K562 (cell line): Measurements from ENCODE around the gene ZNF559. TPM values are rescaled to one million over a fixed set of nuclear protein-coding genes. Genes with fewer than 3 reads are reported as not detected.

Experiments
- ARNT ChIP-seq, 2 experiments: fragments of 450-650 bp; IDR thresholded peaks; 2 replicates each; pipeline ENCODE4 v1.6.1; 2016; ENCODE audit warnings: mild to moderate bottlenecking in 1 of 2
- BRCA1 ChIP-seq, 2 experiments: fragments of 450-650 bp in 1 of 2; sonication (generic) in 1 of 2; formaldehyde crosslinking in 1 of 2; IDR thresholded peaks; 2 replicates each; pipeline versions ENCODE4 v1.5.0 to v1.6.1; 2017 to 2020; ENCODE audit warnings: mild to moderate bottlenecking in 1 of 2, missing genetic modification reagents in 1 of 2
- CXXC5 ChIP-seq: fragments of 250-450 bp; sonication (Bioruptor Pico); IDR thresholded peaks from 2 replicates; pipeline ENCODE4 v1.8.0; 2022; ENCODE audit warnings: inconsistent platforms, mild to moderate bottlenecking, moderate library complexity
- FUS ChIP-seq: fragments of 200-400 bp; formaldehyde crosslinking; optimal IDR thresholded peaks from 2 replicates; pipeline ENCODE3; 2017; ENCODE audit warnings: low read depth, low read length
- JUNB ChIP-seq: fragments of 450-650 bp; formaldehyde crosslinking; conservative IDR thresholded peaks from 2 replicates; pipeline ENCODE4 v1.4.0; 2020; ENCODE audit warnings: mild to moderate bottlenecking
- KLF13 ChIP-seq: fragments of 450-650 bp; IDR thresholded peaks from 2 replicates; pipeline ENCODE4 v1.6.1; 2016; ENCODE audit warnings: missing genetic modification characterization, low read depth, mild to moderate bottlenecking, missing compliant biosample characterization, moderate library complexity, borderline replicate concordance
- NFE2 ChIP-seq: IDR thresholded peaks from 2 replicates; pipeline ENCODE4 v1.6.1; 2014; ENCODE audit warnings: antibody characterized with exemption, low read depth
- POLR2AphosphoS2 ChIP-seq: IDR thresholded peaks from 2 replicates; pipeline ENCODE4 v1.6.1; 2012; ENCODE audit warnings: low read length, improper control_type of control experiment
- POLR2AphosphoS5 ChIP-seq: IDR thresholded peaks from 2 replicates; pipeline ENCODE4 v1.6.1; 2011; ENCODE audit warnings: mild to moderate bottlenecking, low read depth, low read length, moderate library complexity; ENCODE audit not compliant: control insufficient read depth, insufficient read depth
- SAP30 ChIP-seq: fragments of 200-600 bp; sonication (generic); IDR thresholded peaks from 2 replicates; pipeline ENCODE4 v1.6.1; 2012; ENCODE audit warnings: borderline replicate concordance, low read depth, mild to moderate bottlenecking, moderate library complexity, low read length, control low read depth, inconsistent platforms; ENCODE audit not compliant: insufficient read depth, poor library complexity, severe bottlenecking
- SETDB1 ChIP-seq: IDR thresholded peaks from one replicate; pipeline ENCODE4 v1.6.1; 2012; ENCODE audit warnings: low read length, control low read depth, inconsistent platforms
- SMARCA5 ChIP-seq: fragments of 450-650 bp; IDR thresholded peaks from 2 replicates; pipeline ENCODE4 v1.6.1; 2016
- TAF15 ChIP-seq: fragments of 200-400 bp; formaldehyde crosslinking; IDR thresholded peaks from 2 replicates; pipeline ENCODE4 v1.6.1; 2017; ENCODE audit warnings: mild to moderate bottlenecking, low read depth, low read length, moderate library complexity
- TBP ChIP-seq: optimal IDR thresholded peaks from 2 replicates; pipeline ENCODE3; 2011; ENCODE audit warnings: low read depth, low read length, improper control_type of control experiment
- TCFL5 ChIP-seq: fragments of 250-450 bp; sonication (Bioruptor Pico); conservative IDR thresholded peaks from 2 replicates; pipeline ENCODE4 v1.6.1; 2021; ENCODE audit warnings: mild to moderate bottlenecking, moderate library complexity, matching md5 sums
- ZNF408 ChIP-seq: fragments of 250-450 bp; sonication (Bioruptor Pico); IDR thresholded peaks from 2 replicates; pipeline ENCODE4 v1.4.0; 2020; ENCODE audit warnings: low read depth, mild to moderate bottlenecking, moderate library complexity
- ZNF695 ChIP-seq: fragments of 450-650 bp; formaldehyde crosslinking; IDR thresholded peaks from 2 replicates; pipeline ENCODE4 v1.4.0; 2020; ENCODE audit warnings: mild to moderate bottlenecking, moderate library complexity
- ZNF717 ChIP-seq: fragments of 250-450 bp; sonication (Bioruptor Pico); IDR thresholded peaks from 2 replicates; pipeline ENCODE4 v1.5.0; 2021
- ZNF766 ChIP-seq: fragments of 200-800 bp; sonication (Bioruptor generic); conservative IDR thresholded peaks from 2 replicates; pipeline ENCODE4 v1.6.1; 2016; ENCODE audit warnings: missing genetic modification characterization, missing compliant biosample characterization
- polyA plus RNA-seq, 8 experiments: library from polyadenylated mRNA; depleted of rRNA in 4 of 8; stranded (reverse) in 5 of 8; unstranded in 3 of 8; fragments of >200 nt; fragmentation: Nextera tagmentation in 2 of 8; fragmentation: Illumina TruSeq in 1 of 8; extraction: Ambion mirVana in 2 of 8; extraction: Trizol in 1 of 8; gene quantifications; 2 replicates each; pipeline versions ENCODE4 v1.2.1 to v1.2.3, GENCODE V29; 2011 to 2014; ENCODE audit warnings: inconsistent platforms in 1 of 8, missing spikeins in 1 of 8
- total RNA-seq, 7 experiments: library from RNA; depleted of rRNA in 6 of 7; stranded (reverse); fragments of >200 nt in 6 of 7; fragmentation: Illumina TruSeq in 2 of 7; extraction: Trizol in 2 of 7; gene quantifications; 2 replicates each; pipeline versions ENCODE4 v1.2.1 to v1.2.3, GENCODE V29; 2011 to 2021; ENCODE audit warnings: low replicate concordance in 1 of 7
- TF ChIP-seq, protein P1 (sequence below): fragments of 450-650 bp; IDR thresholded peaks from 2 replicates; pipeline ENCODE4 v1.6.1; 2016; ENCODE audit warnings: antibody characterized with exemption
- TF ChIP-seq, protein P2 (sequence below), 2 experiments: fragments of 450-650 bp in 1 of 2; IDR thresholded peaks; 2 replicates each; pipeline ENCODE4 v1.6.1; 2011 to 2017; ENCODE audit warnings: low read depth in 2 of 2, antibody characterized with exemption in 1 of 2, borderline replicate concordance in 1 of 2, low read length in 1 of 2, mild to moderate bottlenecking in 1 of 2, mixed read lengths in 1 of 2; ENCODE audit not compliant: control insufficient read depth in 1 of 2
- TF ChIP-seq, protein P3 (sequence below): fragments of 450-650 bp; IDR thresholded peaks from 2 replicates; pipeline ENCODE4 v1.7.0; 2016; ENCODE audit warnings: borderline replicate concordance

ZNF559 gene
- total and polyA plus RNA-seq, 9 of the 15 experiments (the other 6 are each of a cell fraction or from before 2014, with no cell fraction given): 4.0 to 21.5 (median 11.5) TPM

DNA sequence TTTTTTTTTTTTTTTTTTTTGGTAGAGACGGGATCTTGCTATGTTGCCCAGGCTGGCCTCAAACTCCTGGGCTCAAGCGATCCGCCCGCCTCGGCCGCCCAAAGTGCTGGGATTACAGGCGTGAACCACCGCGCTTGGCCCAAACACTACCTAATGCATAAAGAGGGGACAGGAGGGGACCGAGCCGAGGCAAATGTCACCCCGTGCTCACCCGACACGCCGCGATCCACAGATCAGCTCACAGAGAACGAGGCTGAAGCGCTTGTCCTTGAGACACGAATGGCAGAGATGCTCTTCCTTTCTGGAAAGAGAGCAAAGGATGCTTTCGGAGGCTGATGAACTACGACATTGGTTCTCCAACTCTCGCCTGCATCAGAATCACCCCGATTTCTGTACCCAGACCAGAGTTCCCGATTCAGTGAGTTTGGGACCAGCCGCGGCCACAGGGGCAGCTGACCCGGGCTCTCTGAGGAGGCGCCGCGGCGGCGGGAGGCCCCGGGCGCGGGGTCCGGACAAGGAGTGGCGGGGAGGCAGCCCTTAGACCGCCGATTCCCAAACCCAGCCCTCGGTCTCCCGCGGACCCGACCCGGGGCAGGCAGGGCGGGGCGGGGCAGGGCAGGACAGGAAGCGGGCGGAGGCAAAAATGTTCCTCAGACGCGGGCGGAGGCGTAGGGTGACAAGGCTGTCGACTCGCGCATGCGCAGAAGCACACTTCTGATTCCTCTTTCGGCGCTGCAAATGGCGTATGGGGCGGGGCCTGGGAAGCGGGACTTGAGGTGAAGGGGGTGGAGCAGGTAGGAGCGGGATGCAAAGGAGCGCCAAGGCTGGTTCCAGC lies 14.6 kb upstream of the ZNF559 start, which contains the start of gene ZNF699 (continued):
- TF ChIP-seq, protein P1, sequence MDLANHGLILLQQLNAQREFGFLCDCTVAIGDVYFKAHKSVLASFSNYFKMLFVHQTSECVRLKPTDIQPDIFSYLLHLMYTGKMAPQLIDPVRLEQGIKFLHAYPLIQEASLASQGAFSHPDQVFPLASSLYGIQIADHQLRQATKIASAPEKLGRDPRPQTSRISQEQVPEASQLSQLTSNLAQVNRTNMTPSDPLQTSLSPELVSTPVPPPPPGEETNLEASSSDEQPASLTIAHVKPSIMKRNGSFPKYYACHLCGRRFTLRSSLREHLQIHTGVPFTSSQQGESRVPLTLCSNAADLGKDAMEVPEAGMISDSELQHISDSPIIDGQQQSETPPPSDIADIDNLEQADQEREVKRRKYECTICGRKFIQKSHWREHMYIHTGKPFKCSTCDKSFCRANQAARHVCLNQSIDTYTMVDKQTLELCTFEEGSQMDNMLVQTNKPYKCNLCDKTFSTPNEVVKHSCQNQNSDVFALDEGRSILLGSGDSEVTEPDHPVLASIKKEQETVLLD: peak; percentile 99
- TF ChIP-seq POLR2AphosphoS5 (peak; percentile 43; the same call in 1 of the 2 replicates), ZNF408 (CRISPR knock-in tag) (no peak), FUS (no peak), SAP30 (no peak), ZNF766 (CRISPR knock-in tag) (no peak), ARNT (IDR thresholded peaks at IDR 0.05) (no peak), JUNB (no peak), KLF13 (tag) (no peak), NFE2 (peak; percentile 29), SETDB1 (no peak), TCFL5 (CRISPR knock-in tag) (no peak), POLR2AphosphoS2 (no peak), ZNF695 (CRISPR knock-in tag) (no peak), ZNF717 (CRISPR knock-in tag) (no peak), BRCA1 (IDR thresholded peaks at IDR 0.05) (no peak), BRCA1 (CRISPR knock-in tag; IDR thresholded peaks at IDR 0.05) (0 out of 2 replicates have a peak, but pooled peaks have one; percentile 24), TBP (no peak), SMARCA5 (0 out of 2 replicates have a peak, but pooled peaks have one; percentile 64), TAF15 (no peak), CXXC5 (peak; percentile 37)
- TF ChIP-seq, protein P2, sequence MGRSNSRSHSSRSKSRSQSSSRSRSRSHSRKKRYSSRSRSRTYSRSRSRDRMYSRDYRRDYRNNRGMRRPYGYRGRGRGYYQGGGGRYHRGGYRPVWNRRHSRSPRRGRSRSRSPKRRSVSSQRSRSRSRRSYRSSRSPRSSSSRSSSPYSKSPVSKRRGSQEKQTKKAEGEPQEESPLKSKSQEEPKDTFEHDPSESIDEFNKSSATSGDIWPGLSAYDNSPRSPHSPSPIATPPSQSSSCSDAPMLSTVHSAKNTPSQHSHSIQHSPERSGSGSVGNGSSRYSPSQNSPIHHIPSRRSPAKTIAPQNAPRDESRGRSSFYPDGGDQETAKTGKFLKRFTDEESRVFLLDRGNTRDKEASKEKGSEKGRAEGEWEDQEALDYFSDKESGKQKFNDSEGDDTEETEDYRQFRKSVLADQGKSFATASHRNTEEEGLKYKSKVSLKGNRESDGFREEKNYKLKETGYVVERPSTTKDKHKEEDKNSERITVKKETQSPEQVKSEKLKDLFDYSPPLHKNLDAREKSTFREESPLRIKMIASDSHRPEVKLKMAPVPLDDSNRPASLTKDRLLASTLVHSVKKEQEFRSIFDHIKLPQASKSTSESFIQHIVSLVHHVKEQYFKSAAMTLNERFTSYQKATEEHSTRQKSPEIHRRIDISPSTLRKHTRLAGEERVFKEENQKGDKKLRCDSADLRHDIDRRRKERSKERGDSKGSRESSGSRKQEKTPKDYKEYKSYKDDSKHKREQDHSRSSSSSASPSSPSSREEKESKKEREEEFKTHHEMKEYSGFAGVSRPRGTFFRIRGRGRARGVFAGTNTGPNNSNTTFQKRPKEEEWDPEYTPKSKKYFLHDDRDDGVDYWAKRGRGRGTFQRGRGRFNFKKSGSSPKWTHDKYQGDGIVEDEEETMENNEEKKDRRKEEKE (IDR thresholded peaks at IDR 0.05; ENCODE audit: borderline replicate concordance in 1 of 2, control insufficient read depth in 1 of 2, low read depth in 2 of 2, low read length in 1 of 2): no peak
- TF ChIP-seq, protein P3, sequence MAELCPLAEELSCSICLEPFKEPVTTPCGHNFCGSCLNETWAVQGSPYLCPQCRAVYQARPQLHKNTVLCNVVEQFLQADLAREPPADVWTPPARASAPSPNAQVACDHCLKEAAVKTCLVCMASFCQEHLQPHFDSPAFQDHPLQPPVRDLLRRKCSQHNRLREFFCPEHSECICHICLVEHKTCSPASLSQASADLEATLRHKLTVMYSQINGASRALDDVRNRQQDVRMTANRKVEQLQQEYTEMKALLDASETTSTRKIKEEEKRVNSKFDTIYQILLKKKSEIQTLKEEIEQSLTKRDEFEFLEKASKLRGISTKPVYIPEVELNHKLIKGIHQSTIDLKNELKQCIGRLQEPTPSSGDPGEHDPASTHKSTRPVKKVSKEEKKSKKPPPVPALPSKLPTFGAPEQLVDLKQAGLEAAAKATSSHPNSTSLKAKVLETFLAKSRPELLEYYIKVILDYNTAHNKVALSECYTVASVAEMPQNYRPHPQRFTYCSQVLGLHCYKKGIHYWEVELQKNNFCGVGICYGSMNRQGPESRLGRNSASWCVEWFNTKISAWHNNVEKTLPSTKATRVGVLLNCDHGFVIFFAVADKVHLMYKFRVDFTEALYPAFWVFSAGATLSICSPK: no peak
